ENCODE data around the gene BRMS1.
"Not testable (repeated sequence)": the region's sequence is repeated elsewhere in the genome, so short reads cannot be mapped to it uniquely, and the experiment has no call there.

The BRMS1 gene

DNA sequence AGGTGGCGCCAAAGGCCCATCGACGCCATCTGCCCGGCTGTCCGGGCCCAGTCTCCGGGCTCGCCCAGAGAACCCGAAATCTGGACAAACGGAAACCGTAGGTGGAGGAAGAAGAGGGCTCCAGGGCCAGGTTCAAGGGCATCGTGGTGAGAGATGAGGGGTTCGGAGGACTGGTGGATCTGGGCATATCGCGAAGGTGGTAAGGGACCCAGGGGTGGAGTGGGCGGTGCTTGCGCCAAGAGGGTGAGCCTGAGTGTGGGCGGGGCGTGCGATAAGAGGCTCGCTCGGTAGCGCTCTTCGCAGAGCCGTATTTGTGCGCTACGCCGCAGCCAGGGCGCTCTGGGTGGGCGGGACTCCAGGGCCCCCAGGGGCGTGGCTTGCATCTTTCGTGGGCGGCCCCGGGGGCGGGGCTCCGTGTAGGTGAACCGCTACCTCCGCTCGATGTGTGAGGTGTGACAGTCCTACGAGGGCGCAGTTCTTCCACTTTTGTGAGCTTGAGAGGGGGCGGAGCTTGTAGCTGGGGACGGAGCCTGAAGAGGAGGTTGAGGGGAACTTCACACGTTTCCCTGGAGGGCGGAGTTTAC, 32.8 kb downstream of the BRMS1 start:
- H3K27ac ChIP-seq (ENCODE audit: low read length) = peak overlapping the region; percentile 25; the same call in 1 of the 2 replicates
- peak overlapping the region; percentile 54 for H3K4me3 ChIP-seq (ENCODE audit: low read length)
- peaks cover 73% of the 10 kb centered on the region for H3K27me3 ChIP-seq (replicated peaks; ENCODE audit: insufficient read depth, low read length)
- H2AFZ ChIP-seq (ENCODE audit: low read length) = peak overlapping the region; percentile 43
- H3K79me2 ChIP-seq (ENCODE audit: low read length) = no peaks in the 10 kb centered on the region
- H3K9me2 ChIP-seq (replicated peaks; ENCODE audit: insufficient read depth, low read length) = no peaks in the 10 kb centered on the region
- H4K20me1 ChIP-seq (ENCODE audit: insufficient read depth, low read length) = no peaks in the 10 kb centered on the region
- no peaks in the 10 kb centered on the region for H3K9me3 ChIP-seq (replicated peaks; ENCODE audit: insufficient read depth, low read length)
- no peaks in the 10 kb centered on the region for H3F3A ChIP-seq (ENCODE audit: insufficient read depth, low read length)
- H3K4me2 ChIP-seq (ENCODE audit: low read depth, low read length) = peak overlapping the region; percentile 61
- peak; percentile 73 for DNase-seq
- H3K4me1 ChIP-seq (ENCODE audit: low read length) = no peaks in the 10 kb centered on the region
- no peaks in the 10 kb centered on the region for H3K36me3 ChIP-seq (replicated peaks; ENCODE audit: insufficient read depth, low read length)
- no peak for TF ChIP-seq EZH2 (optimal IDR thresholded peaks at IDR 0.05; ENCODE audit: low read depth, low read length)
- TF ChIP-seq, protein P1, sequence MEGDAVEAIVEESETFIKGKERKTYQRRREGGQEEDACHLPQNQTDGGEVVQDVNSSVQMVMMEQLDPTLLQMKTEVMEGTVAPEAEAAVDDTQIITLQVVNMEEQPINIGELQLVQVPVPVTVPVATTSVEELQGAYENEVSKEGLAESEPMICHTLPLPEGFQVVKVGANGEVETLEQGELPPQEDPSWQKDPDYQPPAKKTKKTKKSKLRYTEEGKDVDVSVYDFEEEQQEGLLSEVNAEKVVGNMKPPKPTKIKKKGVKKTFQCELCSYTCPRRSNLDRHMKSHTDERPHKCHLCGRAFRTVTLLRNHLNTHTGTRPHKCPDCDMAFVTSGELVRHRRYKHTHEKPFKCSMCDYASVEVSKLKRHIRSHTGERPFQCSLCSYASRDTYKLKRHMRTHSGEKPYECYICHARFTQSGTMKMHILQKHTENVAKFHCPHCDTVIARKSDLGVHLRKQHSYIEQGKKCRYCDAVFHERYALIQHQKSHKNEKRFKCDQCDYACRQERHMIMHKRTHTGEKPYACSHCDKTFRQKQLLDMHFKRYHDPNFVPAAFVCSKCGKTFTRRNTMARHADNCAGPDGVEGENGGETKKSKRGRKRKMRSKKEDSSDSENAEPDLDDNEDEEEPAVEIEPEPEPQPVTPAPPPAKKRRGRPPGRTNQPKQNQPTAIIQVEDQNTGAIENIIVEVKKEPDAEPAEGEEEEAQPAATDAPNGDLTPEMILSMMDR (IDR thresholded peaks at IDR 0.05; ENCODE audit: low read length) = peak; percentile 69
- no peak for TF ChIP-seq EZH2phosphoT487 (IDR thresholded peaks at IDR 0.05; ENCODE audit: low read length)
- H3K9ac ChIP-seq (ENCODE audit: low read length) = no peak overlapping the region; the same call in 1 of the 2 replicates

GRCh38 chr11:66311470-66311964, 33.4 kb downstream of the BRMS1 start:
- peaks cover 74% of the 10 kb centered on the region for H3K27me3 ChIP-seq (replicated peaks; ENCODE audit: insufficient read depth, low read length)
- H3K4me3 ChIP-seq (ENCODE audit: low read length) = peak overlapping the region; percentile 54; the same call in 1 of the 2 replicates
- no peaks in the 10 kb centered on the region for H3K4me1 ChIP-seq (ENCODE audit: low read length)
- no peaks in the 10 kb centered on the region for H3K9me2 ChIP-seq (replicated peaks; ENCODE audit: insufficient read depth, low read length)
- DNase-seq = no peak
- H3K9me3 ChIP-seq (replicated peaks; ENCODE audit: insufficient read depth, low read length) = no peaks in the 10 kb centered on the region
- no peaks in the 10 kb centered on the region for H4K20me1 ChIP-seq (ENCODE audit: insufficient read depth, low read length)
- no peak overlapping the region for H3K27ac ChIP-seq (ENCODE audit: low read length)
- no peak overlapping the region for H3K9ac ChIP-seq (ENCODE audit: low read length)
- H2AFZ ChIP-seq (ENCODE audit: low read length) = 0 out of 2 replicates have a peak overlapping the region, but pooled peaks have one; percentile 43
- no peaks in the 10 kb centered on the region for H3K79me2 ChIP-seq (ENCODE audit: low read length)
- TF ChIP-seq, protein P1 (IDR thresholded peaks at IDR 0.05; ENCODE audit: low read length) = no peak
- TF ChIP-seq EZH2 (optimal IDR thresholded peaks at IDR 0.05; ENCODE audit: low read depth, low read length) = no peak
- no peak for TF ChIP-seq EZH2phosphoT487 (IDR thresholded peaks at IDR 0.05; ENCODE audit: low read length)
- H3K4me2 ChIP-seq (ENCODE audit: low read depth, low read length) = peak overlapping the region; percentile 61
- no peaks in the 10 kb centered on the region for H3F3A ChIP-seq (ENCODE audit: insufficient read depth, low read length)
- H3K36me3 ChIP-seq (replicated peaks; ENCODE audit: insufficient read depth, low read length) = no peaks in the 10 kb centered on the region

- H3K9me3 ChIP-seq (replicated peaks; ENCODE audit: insufficient read depth, low read length); H3K27ac ChIP-seq (ENCODE audit: low read length); H3K4me3 ChIP-seq (ENCODE audit: low read length); H4K20me1 ChIP-seq (ENCODE audit: insufficient read depth, low read length); H3F3A ChIP-seq (ENCODE audit: insufficient read depth, low read length); DNase-seq; H3K36me3 ChIP-seq (replicated peaks; ENCODE audit: insufficient read depth, low read length); H3K4me1 ChIP-seq (ENCODE audit: low read length); H3K4me2 ChIP-seq (ENCODE audit: low read depth, low read length); H3K9me2 ChIP-seq (replicated peaks; ENCODE audit: insufficient read depth, low read length); H3K9ac ChIP-seq (ENCODE audit: low read length); H3K79me2 ChIP-seq (ENCODE audit: low read length); H2AFZ ChIP-seq (ENCODE audit: low read length): not testable (repeated sequence)
- H3K27me3 ChIP-seq (replicated peaks; ENCODE audit: insufficient read depth, low read length) = peaks cover 73% of the 10 kb centered on the region
Measured at GRCh38 chr11:66310803-66311440, 34.0 kb downstream of the BRMS1 start.

GRCh38 chr11:66310324-66310723, 34.6 kb downstream of the BRMS1 start:
- Histone ChIP-seq H3K4me2 (ENCODE audit: low read depth, low read length) (no peak overlapping the region), H3K9me3 (replicated peaks; ENCODE audit: insufficient read depth, low read length) (no peaks in the 10 kb centered on the region), H3K9ac (ENCODE audit: low read length) (no peak overlapping the region), H2AFZ (ENCODE audit: low read length) (no peak overlapping the region), H3K79me2 (ENCODE audit: low read length) (no peaks in the 10 kb centered on the region), H3F3A (ENCODE audit: insufficient read depth, low read length) (no peaks in the 10 kb centered on the region), H3K27ac (ENCODE audit: low read length) (no peak overlapping the region), H3K4me3 (ENCODE audit: low read length) (no peak overlapping the region), H3K9me2 (replicated peaks; ENCODE audit: insufficient read depth, low read length) (no peaks in the 10 kb centered on the region), H3K4me1 (ENCODE audit: low read length) (no peaks in the 10 kb centered on the region), H3K27me3 (replicated peaks; ENCODE audit: insufficient read depth, low read length) (peaks cover 72% of the 10 kb centered on the region), H4K20me1 (ENCODE audit: insufficient read depth, low read length) (no peaks in the 10 kb centered on the region), H3K36me3 (replicated peaks; ENCODE audit: insufficient read depth, low read length) (no peaks in the 10 kb centered on the region)
- TF ChIP-seq EZH2 (optimal IDR thresholded peaks at IDR 0.05; ENCODE audit: low read depth, low read length) = no peak
- TF ChIP-seq, protein P1 (IDR thresholded peaks at IDR 0.05; ENCODE audit: low read length) = no peak
- no peak for DNase-seq

Measured in MM.1S (cell line).